AG10803 (cell line): ENCODE results near the gene ALDOA.
"Not testable (repeated sequence)": the region's sequence is repeated elsewhere in the genome, so short reads cannot be mapped to it uniquely, and the experiment has no call there.

Experiments used
- DNase-seq: peaks from one replicate; pipeline ENCODE4 v3.0.0; 2010; ENCODE audit warnings: low read depth
- H3K4me3 ChIP-seq: 2 replicates; pipeline ENCODE4 v1.5.1; 2011; ENCODE audit warnings: mild to moderate bottlenecking, low read length, control low read depth
- CTCF ChIP-seq: conservative IDR thresholded peaks from 2 replicates; pipeline ENCODE4 v1.5.1; 2011; ENCODE audit warnings: mild to moderate bottlenecking, low read length, control low read depth, inconsistent platforms

ALDOA gene

GRCh38 chr16:30030011-30030685 is 35.4 kb upstream of the ALDOA start:
- no peak for DNase-seq
- no peak for TF ChIP-seq CTCF
- no peak overlapping the region for H3K4me3 ChIP-seq

- TF ChIP-seq CTCF: no peak
- DNase-seq: no peak
- no peak within 1 kb of the TSS for H3K4me3 ChIP-seq
These were observed 34.6 kb upstream of the ALDOA start, which contains the start of gene TLCD3B for GRCh38 chr16:30030841-30031413. TLCD3B (minus strand) TSS chr16:30031271; CDS start chr16:30030527, 744 bp downstream.

- H3K4me3 ChIP-seq: no peak overlapping the region
- no peak for TF ChIP-seq CTCF
- no peak for DNase-seq
These were observed 34.1 kb upstream of the ALDOA start for GRCh38 chr16:30031477-30031918.

- DNase-seq: peak; percentile 58
- no peak overlapping the region for H3K4me3 ChIP-seq
- peak; percentile 84 for TF ChIP-seq CTCF
These were observed 33.3 kb upstream of the ALDOA start for GRCh38 chr16:30032083-30032819.

- DNase-seq: no peak
- H3K4me3 ChIP-seq: no peak overlapping the region
- no peak for TF ChIP-seq CTCF
These were observed 32.3 kb upstream of the ALDOA start for GRCh38 chr16:30033270-30033669.

GRCh38 chr16:30040221-30040620 is 25.3 kb upstream of the ALDOA start:
- no peak for DNase-seq
- TF ChIP-seq CTCF: no peak
- no peak overlapping the region for H3K4me3 ChIP-seq

- not testable (repeated sequence) for H3K4me3 ChIP-seq, DNase-seq
These were observed 24.9 kb upstream of the ALDOA start for GRCh38 chr16:30040690-30041089.
